K562 (cell line): ENCODE measurements around the gene ANP32B. TPM values are rescaled to one million over a fixed set of nuclear protein-coding genes. Genes with fewer than 3 reads are reported as not detected.
A peak's percentile ranks its signal among the peaks of the same experiment; 100 is the strongest.

Experiments used
- ARID4B ChIP-seq: sonication (generic); formaldehyde crosslinking; IDR thresholded peaks from 2 replicates; pipeline ENCODE4 v1.8.0; 2022; ENCODE audit warnings: mild to moderate bottlenecking, missing genetic modification reagents
- ATF1 ChIP-seq, 2 experiments: fragments of 450-650 bp in 1 of 2; IDR thresholded peaks; 2 replicates each; pipeline ENCODE4 v1.6.1; 2016; ENCODE audit warnings: missing compliant biosample characterization in 1 of 2, missing genetic modification characterization in 1 of 2
- E2F4 ChIP-seq: sonication (generic); formaldehyde crosslinking; IDR thresholded peaks from 2 replicates; pipeline ENCODE4 v1.8.0; 2022; ENCODE audit warnings: mild to moderate bottlenecking, low read depth, missing genetic modification reagents
- IRF2 ChIP-seq: sonication (generic); formaldehyde crosslinking; IDR thresholded peaks from 2 replicates; pipeline ENCODE4 v1.8.1; 2022; ENCODE audit warnings: mild to moderate bottlenecking, missing genetic modification reagents
- RUNX1 ChIP-seq: sonication (generic); IDR thresholded peaks from 2 replicates; pipeline ENCODE4 v1.6.1; 2016; ENCODE audit warnings: antibody characterized with exemption, low read depth
- SLC30A9 ChIP-seq: fragments of 250-450 bp; sonication (Bioruptor Pico); IDR thresholded peaks from 2 replicates; pipeline ENCODE4 v1.8.0; 2022; ENCODE audit warnings: mild to moderate bottlenecking, moderate library complexity
- TRIM24 ChIP-seq, 2 experiments: fragments of 450-650 bp; IDR thresholded peaks; 2 replicates each; pipeline ENCODE4 v1.6.1; 2016
- ZBTB40 ChIP-seq, 2 experiments: fragments of 450-650 bp in 1 of 2; sonication (generic) in 1 of 2; formaldehyde crosslinking in 1 of 2; IDR thresholded peaks; 2 replicates each; pipeline versions ENCODE4 v1.7.1 to v1.9.0; 2016 to 2022; ENCODE audit warnings: inconsistent platforms in 1 of 2, mild to moderate bottlenecking in 1 of 2, missing genetic modification reagents in 1 of 2
- ZC3H8 ChIP-seq: fragments of 450-650 bp; IDR thresholded peaks from 2 replicates; pipeline ENCODE4 v1.6.1; 2017
- ZNF184 ChIP-seq: sonication (generic); formaldehyde crosslinking; IDR thresholded peaks from 2 replicates; pipeline ENCODE4 v1.5.0; 2020; ENCODE audit warnings: missing genetic modification reagents
- ZNF263 ChIP-seq: sonication (generic); formaldehyde crosslinking; IDR thresholded peaks from 2 replicates; pipeline ENCODE4 v1.8.0; 2022; ENCODE audit warnings: mild to moderate bottlenecking, missing genetic modification reagents, borderline replicate concordance
- ZNF586 ChIP-seq: fragments of 450-650 bp; formaldehyde crosslinking; conservative IDR thresholded peaks from 2 replicates; pipeline ENCODE4 v1.4.0; 2020; ENCODE audit warnings: mild to moderate bottlenecking, moderate library complexity
- polyA plus RNA-seq, 8 experiments: library from polyadenylated mRNA; depleted of rRNA in 4 of 8; stranded (reverse) in 5 of 8; unstranded in 3 of 8; fragments of >200 nt; fragmentation: Nextera tagmentation in 2 of 8; fragmentation: Illumina TruSeq in 1 of 8; extraction: Ambion mirVana in 2 of 8; extraction: Trizol in 1 of 8; gene quantifications; 2 replicates each; pipeline versions ENCODE4 v1.2.1 to v1.2.3, GENCODE V29; 2011 to 2014; ENCODE audit warnings: inconsistent platforms in 1 of 8, missing spikeins in 1 of 8
- total RNA-seq, 7 experiments: library from RNA; depleted of rRNA in 6 of 7; stranded (reverse); fragments of >200 nt in 6 of 7; fragmentation: Illumina TruSeq in 2 of 7; extraction: Trizol in 2 of 7; gene quantifications; 2 replicates each; pipeline versions ENCODE4 v1.2.1 to v1.2.3, GENCODE V29; 2011 to 2021; ENCODE audit warnings: low replicate concordance in 1 of 7

The ANP32B gene
- total and polyA plus RNA-seq, 9 of the 15 experiments (the other 6 are each of a cell fraction or from before 2014, with no cell fraction given): 68.9 to 815 (median 141) TPM

DNA sequence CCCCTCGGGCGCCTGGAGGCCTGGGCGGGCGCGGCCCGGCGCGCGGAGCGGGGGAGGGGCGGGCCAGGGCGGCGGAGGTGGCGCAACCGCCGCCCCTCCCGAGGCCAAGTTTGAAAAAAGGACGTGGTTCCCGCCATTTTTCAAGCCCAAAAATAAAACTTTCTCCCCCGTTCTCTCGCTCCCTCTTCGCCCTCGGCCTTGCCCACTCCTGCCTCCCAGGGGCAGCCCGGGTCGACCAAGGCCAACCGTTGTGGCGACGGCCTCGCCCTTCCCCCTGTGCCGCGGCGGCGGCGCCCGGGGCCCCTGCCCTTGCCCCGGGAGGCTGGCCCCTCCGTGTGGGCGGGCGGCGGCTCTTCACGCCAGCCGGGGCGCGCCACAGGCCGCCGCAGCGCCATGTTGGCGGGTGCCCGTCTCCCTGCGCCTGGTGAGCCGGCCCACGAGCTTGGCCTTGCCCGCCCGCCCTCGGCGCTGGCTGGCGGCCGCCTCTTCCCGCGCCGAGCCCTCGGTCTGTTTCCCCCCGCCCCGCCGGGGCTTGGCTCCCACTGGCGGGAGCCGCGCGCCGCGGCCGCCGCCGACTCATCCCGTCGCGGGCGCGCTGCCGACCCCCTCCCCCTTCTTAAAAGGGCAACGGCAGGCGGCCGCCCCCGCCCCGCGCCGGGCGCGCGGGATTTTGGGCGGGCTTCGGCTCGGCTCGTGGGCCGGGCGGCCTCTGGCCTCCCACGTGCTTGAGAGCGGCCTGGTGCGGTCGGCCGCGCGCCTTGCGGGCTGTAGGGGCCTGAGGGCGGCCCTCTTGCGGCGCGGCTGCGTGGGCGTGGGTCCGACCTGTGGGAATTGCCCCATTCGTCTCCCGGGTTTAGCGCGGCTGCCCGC lies 1.3 kb downstream of the ANP32B start (continued):
- TF ChIP-seq ARID4B: peak; percentile 88
- no peak for TF ChIP-seq ZBTB40 (IDR thresholded peaks at IDR 0.05)
- TF ChIP-seq ZBTB40 (CRISPR knock-in tag; IDR thresholded peaks at IDR 0.05): peak; percentile 55; the same call in 1 of the 2 replicates
- TF ChIP-seq E2F4: no peak
- no peak for TF ChIP-seq TRIM24 (IDR thresholded peaks at IDR 0.05)
- TF ChIP-seq IRF2: peak; percentile 89; the same call in 1 of the 2 replicates
- TF ChIP-seq RUNX1: no peak
- no peak for TF ChIP-seq ZNF586 (CRISPR knock-in tag)
- no peak for TF ChIP-seq SLC30A9 (CRISPR knock-in tag)
- peak; percentile 54; the same call in 1 of the 2 replicates for TF ChIP-seq ZNF263 (CRISPR knock-in tag)
- no peak for TF ChIP-seq ZNF184 (CRISPR knock-in tag)
- TF ChIP-seq ATF1 (CRISPR knock-in tag; IDR thresholded peaks at IDR 0.05): no peak
- TF ChIP-seq ATF1 (tag; IDR thresholded peaks at IDR 0.05): no peak; the same call in 1 of the 2 replicates
- TF ChIP-seq ZC3H8: no peak
